ENCODE data around the gene GHR. TPM values are rescaled to one million over a fixed set of nuclear protein-coding genes. Genes with fewer than 3 reads are reported as not detected.

Gene GHR
- total RNA-seq, 2 donors from 2014 or later, result not detected

DNA sequence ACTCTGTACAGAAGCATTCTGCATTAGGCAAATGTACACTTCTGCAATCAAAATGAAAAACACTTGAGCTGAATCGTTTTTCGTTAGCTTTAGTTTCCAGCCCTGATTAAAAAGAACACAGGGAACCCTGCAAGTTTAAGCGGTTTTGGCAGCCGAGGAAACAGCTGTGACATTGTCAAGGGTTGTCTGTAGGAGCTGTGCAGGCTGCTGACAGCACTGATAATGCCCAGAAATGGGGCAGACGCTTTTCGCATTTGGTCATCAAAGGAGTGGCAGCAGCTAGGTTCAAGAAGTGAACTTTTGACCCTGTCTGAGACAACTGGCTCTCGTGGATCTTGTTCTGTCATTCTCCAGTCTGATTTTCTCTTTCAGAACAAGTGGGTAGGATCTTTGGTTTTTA, 167.8 kb downstream of the GHR start:
- H3K4me1 Mint-ChIP-seq (ENCODE audit: low read depth), result no peaks in the 10 kb centered on the region
- no peak overlapping the region for H3K27ac Mint-ChIP-seq
- H3K27me3 Mint-ChIP-seq (ENCODE audit: low read depth), result peaks cover 35% of the 10 kb centered on the region
- DNase-seq, result no peak
- no peaks in the 10 kb centered on the region for H3K9me3 Mint-ChIP-seq
- H3K36me3 Mint-ChIP-seq (ENCODE audit: insufficient read depth in 2 of 2), result no peaks in the 10 kb centered on the region
- no peak overlapping the region for H3K4me3 Mint-ChIP-seq
- ATAC-seq (replicated peaks in 1 of 2), result no peak

DNA sequence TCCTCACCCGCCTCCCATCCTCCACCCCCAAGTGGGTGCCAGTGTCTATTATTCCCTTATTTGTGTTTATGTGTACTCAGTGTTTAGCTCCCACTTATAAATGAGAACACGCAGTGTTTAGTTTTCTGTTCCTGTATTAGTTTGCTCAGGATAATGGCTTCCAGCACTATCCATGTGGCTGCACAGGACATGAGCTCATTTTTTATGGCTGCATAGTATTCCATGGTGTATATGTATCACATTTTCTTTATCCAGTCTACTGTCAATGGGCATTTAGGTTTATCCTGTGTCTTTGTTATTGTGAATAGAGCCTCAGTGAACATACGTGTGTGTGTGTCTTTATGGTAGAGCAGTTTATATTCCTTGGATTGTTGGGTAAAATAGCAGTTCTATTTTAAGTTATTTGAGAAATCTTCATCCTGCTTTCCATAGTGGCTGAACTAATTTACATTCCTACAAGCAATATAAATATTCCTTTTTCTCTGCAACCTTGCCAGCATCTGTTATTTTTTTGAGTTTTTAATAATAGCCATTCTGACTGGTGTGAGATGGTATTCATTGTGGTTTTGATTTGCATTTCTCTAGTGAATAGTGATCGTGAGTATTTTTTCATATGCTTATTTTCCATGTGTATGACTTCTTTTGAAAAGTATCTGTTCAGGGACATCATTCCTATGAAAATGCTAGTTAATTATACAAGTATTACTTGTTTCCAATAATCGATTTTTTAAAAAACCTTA, 169.3 kb downstream of the GHR start:
- Mint-ChIP-seq H3K27me3 (ENCODE audit: low read depth) (peaks cover 33% of the 10 kb centered on the region), H3K4me3 (no peak overlapping the region), H3K4me1 (ENCODE audit: low read depth) (no peaks in the 10 kb centered on the region), H3K9me3 (no peaks in the 10 kb centered on the region), H3K27ac (no peak overlapping the region), H3K36me3 (ENCODE audit: insufficient read depth in 2 of 2) (no peaks in the 10 kb centered on the region)
- DNase-seq, result no peak
- no peak for ATAC-seq (replicated peaks in 1 of 2)

DNA sequence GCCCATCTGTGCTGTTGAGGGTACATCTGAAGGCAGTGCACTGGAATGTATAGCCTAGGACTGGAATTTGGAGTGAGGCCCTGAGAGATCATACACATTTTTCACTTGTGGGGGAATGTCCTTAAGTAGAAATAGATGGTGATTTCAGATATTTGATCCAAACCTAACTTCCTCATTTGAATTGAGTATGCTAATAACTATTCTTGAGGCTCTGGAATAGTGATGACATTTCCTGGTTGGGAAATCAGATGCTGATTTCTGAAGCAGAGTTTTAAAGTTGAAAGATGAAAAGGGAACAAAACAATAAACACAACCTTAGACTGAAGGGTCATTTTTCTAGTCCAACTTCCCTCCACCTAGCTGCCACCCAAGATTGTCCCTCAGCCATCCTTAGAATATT, 170.4 kb downstream of the GHR start:
- Mint-ChIP-seq H3K36me3 (ENCODE audit: insufficient read depth in 2 of 2) (no peaks in the 10 kb centered on the region), H3K27ac (no peak overlapping the region), H3K4me1 (ENCODE audit: low read depth) (no peaks in the 10 kb centered on the region), H3K4me3 (no peak overlapping the region), H3K9me3 (no peaks in the 10 kb centered on the region), H3K27me3 (ENCODE audit: low read depth) (peaks cover 23% of the 10 kb centered on the region)
- DNase-seq (no peak), ATAC-seq (replicated peaks in 1 of 2) (no peak)

DNA sequence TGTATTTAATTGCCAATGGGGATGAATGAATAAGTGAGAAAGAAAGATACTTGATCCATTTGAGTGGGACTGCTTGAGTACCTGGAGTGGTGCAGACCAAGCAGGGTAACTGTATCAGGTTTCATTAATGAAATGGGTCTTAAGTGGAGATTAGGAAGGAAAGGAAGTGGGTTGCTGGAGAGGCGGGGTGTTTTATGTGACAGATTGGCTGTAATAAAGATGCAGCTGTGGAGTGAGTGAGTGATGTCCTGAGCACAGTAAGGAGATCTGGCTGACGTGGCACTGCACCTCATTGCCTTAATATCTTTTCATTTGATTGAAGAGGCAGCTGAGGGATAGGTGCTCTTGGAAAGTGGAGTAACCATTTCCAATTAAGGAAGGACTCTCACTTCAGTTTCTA, 172.4 kb downstream of the GHR start:
- no peaks in the 10 kb centered on the region for H3K9me3 Mint-ChIP-seq

DNA sequence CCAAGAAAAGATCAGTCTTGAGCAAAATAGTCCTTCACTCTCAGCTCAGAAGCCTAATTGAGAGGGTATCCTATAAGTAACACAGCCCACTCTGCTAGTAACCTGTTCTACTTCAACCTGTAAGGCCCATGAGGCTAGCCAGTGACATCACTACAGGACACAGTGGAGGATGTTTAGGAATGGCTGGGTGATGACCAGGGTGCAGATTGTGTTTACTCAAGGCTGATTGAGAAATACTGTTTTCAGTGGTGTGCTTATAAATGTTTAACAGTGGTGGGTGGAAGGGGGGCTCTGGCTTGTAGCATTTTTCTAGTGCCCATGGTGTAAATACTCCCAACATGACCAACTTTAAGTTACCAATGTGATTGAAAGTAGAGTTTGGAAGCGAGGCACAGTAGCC, 173.6 kb downstream of the GHR start:
- H3K27ac Mint-ChIP-seq, result no peak overlapping the region
- DNase-seq (no peak), ATAC-seq (replicated peaks in 1 of 2) (no peak)
- H3K9me3 Mint-ChIP-seq, result no peaks in the 10 kb centered on the region
- no peaks in the 10 kb centered on the region for H3K36me3 Mint-ChIP-seq (ENCODE audit: insufficient read depth in 2 of 2)
- no peak overlapping the region for H3K4me3 Mint-ChIP-seq
- peaks cover 8% of the 10 kb centered on the region for H3K27me3 Mint-ChIP-seq (ENCODE audit: low read depth)
- no peaks in the 10 kb centered on the region for H3K4me1 Mint-ChIP-seq (ENCODE audit: low read depth)

More for the DNA sequence above, 172.4 kb downstream of the GHR start:
- Mint-ChIP-seq H3K27ac (no peak overlapping the region), H3K4me3 (no peak overlapping the region), H3K27me3 (ENCODE audit: low read depth) (peaks cover 15% of the 10 kb centered on the region), H3K4me1 (ENCODE audit: low read depth) (no peaks in the 10 kb centered on the region), H3K36me3 (ENCODE audit: insufficient read depth in 2 of 2) (no peaks in the 10 kb centered on the region)
- ATAC-seq (replicated peaks in 1 of 2) (no peak), DNase-seq (no peak)

DNA sequence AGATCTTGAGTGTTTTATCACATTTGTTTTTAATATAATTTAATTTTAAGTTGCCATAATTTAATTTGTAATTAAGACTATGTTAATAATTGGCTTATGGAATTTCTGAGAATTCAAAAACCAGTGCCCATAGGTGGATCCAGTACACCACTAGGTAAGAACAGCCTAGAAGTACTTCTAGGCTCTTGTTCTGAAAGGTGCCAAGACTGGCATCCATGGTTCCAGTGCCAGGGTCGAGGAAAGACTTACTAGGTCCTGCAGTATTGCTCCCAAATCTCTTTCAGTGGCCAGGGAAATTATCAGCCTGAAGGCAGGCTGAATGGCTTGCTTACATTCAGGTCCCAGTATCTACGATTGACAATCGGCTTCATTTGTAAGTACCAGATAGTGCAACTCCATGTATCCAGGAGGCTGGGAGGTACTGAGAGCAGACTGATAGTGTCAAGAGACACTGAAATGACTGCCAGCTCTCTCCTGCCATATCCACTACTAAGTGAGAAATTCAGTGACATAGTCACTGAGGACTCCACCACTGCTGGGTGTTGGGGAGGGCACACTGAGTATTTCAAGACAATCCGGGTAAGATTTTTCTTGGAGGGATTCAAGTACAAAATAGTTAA, 174.2 kb downstream of the GHR start:
- Mint-ChIP-seq H3K27ac (no peak overlapping the region), H3K36me3 (ENCODE audit: insufficient read depth in 2 of 2) (no peaks in the 10 kb centered on the region), H3K4me1 (ENCODE audit: low read depth) (no peaks in the 10 kb centered on the region), H3K4me3 (no peak overlapping the region), H3K9me3 (no peaks in the 10 kb centered on the region), H3K27me3 (ENCODE audit: low read depth) (peaks cover 8% of the 10 kb centered on the region)
- DNase-seq, result no peak
- ATAC-seq (replicated peaks in 1 of 2), result no peak

DNA sequence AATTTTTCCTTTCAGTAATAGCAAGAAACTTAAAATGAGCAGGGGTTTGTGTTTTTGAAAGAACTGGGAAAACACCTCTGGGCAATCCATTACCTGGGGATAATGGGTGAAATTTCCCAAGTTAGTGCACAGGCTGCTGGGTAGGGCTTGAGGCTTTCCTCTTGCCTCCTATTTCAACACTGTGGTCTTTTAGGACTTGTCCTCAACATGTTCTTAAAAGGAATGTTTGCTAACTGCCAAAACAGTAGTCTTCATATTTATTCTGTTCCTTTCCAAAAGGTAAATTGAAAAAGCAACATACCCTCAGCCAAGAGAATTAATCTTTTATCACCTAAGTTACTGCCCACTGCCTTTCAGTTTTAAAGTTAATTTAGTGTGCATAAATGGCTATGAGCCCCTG, 175.1 kb downstream of the GHR start:
- H3K27ac Mint-ChIP-seq, result no peak overlapping the region

DNA sequence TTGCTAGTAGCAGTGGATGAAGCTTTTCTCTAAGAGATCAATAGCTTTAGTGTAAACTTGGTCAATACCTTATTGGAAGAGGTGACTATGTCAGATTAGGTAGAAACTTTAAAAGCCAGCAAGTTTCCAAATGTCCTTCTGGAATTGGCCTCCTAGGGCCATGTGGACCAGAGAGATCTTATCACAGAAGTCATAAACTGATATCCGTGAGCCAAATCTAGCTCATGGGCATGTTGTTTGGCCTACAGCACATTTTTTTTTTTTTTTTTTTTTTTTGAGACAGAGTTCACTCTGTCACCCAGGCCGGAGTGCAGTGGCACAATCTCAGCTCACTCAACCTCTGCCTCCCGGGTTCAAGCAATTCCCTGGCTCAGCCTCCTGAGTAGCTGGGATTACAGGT, 175.9 kb downstream of the GHR start:
- Mint-ChIP-seq H3K9me3 (no peaks in the 10 kb centered on the region), H3K36me3 (ENCODE audit: insufficient read depth in 2 of 2) (no peaks in the 10 kb centered on the region), H3K4me3 (no peak overlapping the region), H3K27ac (no peak overlapping the region), H3K27me3 (ENCODE audit: low read depth) (peaks cover 8% of the 10 kb centered on the region), H3K4me1 (ENCODE audit: low read depth) (no peaks in the 10 kb centered on the region)
- ATAC-seq (replicated peaks in 1 of 2) (no peak), DNase-seq (no peak)

More for the DNA sequence above, 175.1 kb downstream of the GHR start:
- ATAC-seq (replicated peaks in 1 of 2) (no peak), DNase-seq (no peak)
- Mint-ChIP-seq H3K36me3 (ENCODE audit: insufficient read depth in 2 of 2) (no peaks in the 10 kb centered on the region), H3K9me3 (no peaks in the 10 kb centered on the region), H3K27me3 (ENCODE audit: low read depth) (peaks cover 8% of the 10 kb centered on the region), H3K4me1 (ENCODE audit: low read depth) (no peaks in the 10 kb centered on the region), H3K4me3 (no peak overlapping the region)

DNA sequence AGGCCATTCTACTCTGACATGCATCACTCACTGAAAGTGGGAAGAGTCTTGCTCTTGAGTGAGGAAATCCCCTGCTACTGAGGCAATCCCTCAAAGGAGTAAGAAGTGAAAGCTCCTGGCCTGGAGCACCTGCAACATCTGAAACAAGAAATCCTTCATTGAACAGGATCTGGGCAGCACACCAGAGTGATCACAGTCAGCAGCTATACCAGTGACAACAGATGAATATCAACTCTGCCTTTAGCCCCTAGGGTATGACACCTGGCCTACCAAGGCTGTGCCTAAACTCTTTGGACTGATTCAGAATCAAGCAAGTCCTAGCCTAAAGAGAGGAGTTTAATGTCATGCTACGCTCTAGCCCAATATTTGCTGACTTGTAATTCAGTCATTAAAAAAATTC, 177.2 kb downstream of the GHR start:
- no peak overlapping the region for H3K4me3 Mint-ChIP-seq
- H3K27ac Mint-ChIP-seq, result no peak overlapping the region
- H3K36me3 Mint-ChIP-seq (ENCODE audit: insufficient read depth in 2 of 2), result no peaks in the 10 kb centered on the region
- DNase-seq (no peak), ATAC-seq (replicated peaks in 1 of 2) (no peak)
- H3K9me3 Mint-ChIP-seq, result no peaks in the 10 kb centered on the region
- peaks cover 5% of the 10 kb centered on the region for H3K27me3 Mint-ChIP-seq (ENCODE audit: low read depth)
- no peaks in the 10 kb centered on the region for H3K4me1 Mint-ChIP-seq (ENCODE audit: low read depth)

DNA sequence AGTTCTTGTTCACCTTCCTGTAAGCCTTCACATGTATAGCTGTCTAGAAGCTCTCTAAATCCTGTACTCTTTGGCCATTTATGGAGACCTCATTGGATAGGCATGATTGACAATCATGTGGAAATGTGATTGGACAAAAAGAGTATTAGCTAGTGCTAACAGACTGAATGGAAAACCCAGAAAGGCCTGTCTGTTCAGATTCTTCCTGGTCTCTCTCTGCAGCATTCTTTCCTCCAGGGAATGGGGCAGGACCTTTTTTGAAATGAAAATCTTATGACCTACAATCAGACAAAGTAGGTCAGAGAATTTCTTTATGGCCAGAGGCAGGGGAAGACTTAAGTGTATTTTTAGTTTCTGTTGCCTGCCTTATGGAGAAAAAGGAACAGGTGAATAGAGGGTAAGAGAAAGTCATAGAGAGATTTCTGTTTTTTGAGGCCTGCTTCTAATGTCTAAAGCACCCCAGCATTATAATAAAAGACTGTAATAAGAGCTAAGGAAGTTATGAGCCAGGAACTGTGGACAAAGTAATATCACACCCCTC, 181.0 kb downstream of the GHR start:
- H3K9me3 Mint-ChIP-seq, result peaks cover 0 to 2% of the 10 kb centered on the region in 2 donors
- DNase-seq (no peak), ATAC-seq (replicated peaks in 1 of 2) (no peak)
- H3K4me1 Mint-ChIP-seq (ENCODE audit: low read depth), result no peaks in the 10 kb centered on the region
- no peaks in the 10 kb centered on the region for H3K36me3 Mint-ChIP-seq (ENCODE audit: insufficient read depth in 2 of 2)
- peaks cover 13% of the 10 kb centered on the region for H3K27me3 Mint-ChIP-seq (ENCODE audit: low read depth)
- H3K4me3 Mint-ChIP-seq, result no peak overlapping the region
- no peak overlapping the region for H3K27ac Mint-ChIP-seq

DNA sequence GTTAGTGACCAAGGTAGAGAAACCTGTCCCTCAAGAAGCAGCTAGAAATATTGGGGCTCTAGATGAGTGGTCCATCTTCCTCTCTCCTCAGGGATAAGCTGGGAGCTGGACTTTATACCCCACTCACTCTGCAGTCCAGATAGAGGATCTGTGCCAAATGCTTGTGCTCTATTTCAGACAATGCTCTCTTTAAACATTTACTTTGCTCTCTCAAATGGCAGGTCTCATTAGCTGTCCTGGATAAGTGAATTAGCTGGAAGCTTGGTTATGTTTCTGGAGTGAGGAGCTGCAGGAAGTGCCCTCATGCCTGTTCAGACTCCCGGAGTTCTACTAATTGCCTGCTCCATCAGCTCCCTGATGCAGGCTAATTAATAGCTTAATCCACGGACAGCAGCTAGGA, 182.3 kb downstream of the GHR start:
- no peak for ATAC-seq (replicated peaks in 1 of 2)
- Mint-ChIP-seq H3K9me3 (peaks cover 0 to 2% of the 10 kb centered on the region in 2 donors), H3K4me3 (no peak overlapping the region)

DNA sequence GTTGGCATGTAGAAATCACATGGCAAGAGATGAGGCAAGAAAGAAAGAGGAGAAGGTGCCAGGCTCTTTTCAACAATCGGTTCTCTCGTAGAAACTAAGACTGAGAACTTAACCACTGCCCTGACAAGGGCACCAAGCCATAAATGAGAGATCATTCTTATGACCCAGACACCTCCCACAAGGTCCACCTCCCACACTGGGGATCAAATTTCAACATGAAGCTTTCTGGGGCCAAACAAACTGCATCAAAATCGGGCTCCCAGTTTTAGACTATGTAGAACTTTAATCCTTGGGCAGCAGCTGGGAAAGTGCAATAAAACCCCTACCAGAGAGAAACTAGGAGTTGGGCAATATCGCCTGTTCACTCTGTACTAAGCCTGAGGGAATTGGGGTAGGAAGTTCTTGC, 183.2 kb downstream of the GHR start:
- DNase-seq, result no peak
- Mint-ChIP-seq H3K4me3 (no peak overlapping the region), H3K4me1 (ENCODE audit: low read depth) (no peaks in the 10 kb centered on the region), H3K27ac (no peak overlapping the region), H3K9me3 (peaks cover 0 to 2% of the 10 kb centered on the region in 2 donors), H3K27me3 (ENCODE audit: low read depth) (peaks cover 14% of the 10 kb centered on the region), H3K36me3 (ENCODE audit: insufficient read depth in 2 of 2) (no peaks in the 10 kb centered on the region)
- no peak for ATAC-seq (replicated peaks in 1 of 2)

More for the DNA sequence above, 182.3 kb downstream of the GHR start:
- no peak overlapping the region for H3K27ac Mint-ChIP-seq
- peaks cover 14% of the 10 kb centered on the region for H3K27me3 Mint-ChIP-seq (ENCODE audit: low read depth)
- H3K4me1 Mint-ChIP-seq (ENCODE audit: low read depth), result no peaks in the 10 kb centered on the region
- DNase-seq, result no peak
- H3K36me3 Mint-ChIP-seq (ENCODE audit: insufficient read depth in 2 of 2), result no peaks in the 10 kb centered on the region

DNA sequence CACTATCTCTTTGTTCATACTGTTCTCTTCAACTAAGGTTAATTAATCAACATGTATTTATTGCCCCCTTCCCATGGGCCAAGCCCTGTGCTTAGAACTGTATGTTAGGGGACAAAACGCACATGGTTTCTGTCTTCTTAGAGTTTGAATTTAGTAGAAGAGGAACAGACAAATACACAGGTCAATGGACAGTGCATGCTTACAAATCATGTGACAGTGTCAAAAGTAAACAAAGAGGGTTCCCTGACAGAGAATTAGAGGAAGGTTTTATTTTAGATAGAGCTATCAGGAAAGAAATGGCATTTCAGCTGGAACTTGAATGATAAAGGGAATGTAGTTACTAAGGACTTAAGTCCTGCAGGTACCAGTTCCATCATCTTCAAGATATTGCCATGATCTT, 188.2 kb downstream of the GHR start:
- H3K27ac Mint-ChIP-seq, result no peak overlapping the region
- H3K36me3 Mint-ChIP-seq (ENCODE audit: insufficient read depth in 2 of 2), result no peaks in the 10 kb centered on the region
- no peaks in the 10 kb centered on the region for H3K4me1 Mint-ChIP-seq (ENCODE audit: low read depth)
- no peak overlapping the region for H3K4me3 Mint-ChIP-seq
- peaks cover 20% of the 10 kb centered on the region for H3K27me3 Mint-ChIP-seq (ENCODE audit: low read depth)
- no peak for DNase-seq
- ATAC-seq (replicated peaks in 1 of 2), result no peak
- no peaks in the 10 kb centered on the region for H3K9me3 Mint-ChIP-seq

All from activated T-cell treated with anti-CD3 and anti-CD28 coated beads, Interleukin-2, amount 50 U/mL, for 72 hours (primary cell).